WTC11 (cell line): Measurements from ENCODE around the gene ADGRB2.

Source experiments
- CREB1 ChIP-seq: sonication (generic); formaldehyde crosslinking; IDR thresholded peaks from 2 replicates; pipeline ENCODE4 v1.8.0; 2023; ENCODE audit warnings: mild to moderate bottlenecking, missing genetic modification reagents
- CREM ChIP-seq: sonication (generic); formaldehyde crosslinking; IDR thresholded peaks from 2 replicates; pipeline ENCODE4 v1.8.1; 2022; ENCODE audit warnings: mild to moderate bottlenecking, missing genetic modification reagents, moderate library complexity
- ELF4 ChIP-seq: sonication (generic); formaldehyde crosslinking; IDR thresholded peaks from 2 replicates; pipeline ENCODE4 v1.8.1; 2022; ENCODE audit warnings: low read depth, mild to moderate bottlenecking, moderate library complexity, missing genetic modification reagents
- ETV6 ChIP-seq: sonication (generic); formaldehyde crosslinking; IDR thresholded peaks from 2 replicates; pipeline ENCODE4 v1.8.1; 2022; ENCODE audit warnings: mild to moderate bottlenecking, missing genetic modification reagents
- KAT7 ChIP-seq: sonication (generic); formaldehyde crosslinking; IDR thresholded peaks from 2 replicates; pipeline ENCODE4 v1.8.1; 2023; ENCODE audit warnings: missing genetic modification reagents, mild to moderate bottlenecking, borderline replicate concordance
- NFYB ChIP-seq: sonication (generic); formaldehyde crosslinking; conservative IDR thresholded peaks from 2 replicates; pipeline ENCODE4 v1.8.0; 2022; ENCODE audit warnings: low read depth, missing genetic modification reagents
- NR1H2 ChIP-seq: sonication (generic); formaldehyde crosslinking; IDR thresholded peaks from 2 replicates; pipeline ENCODE4 v1.9.0; 2021; ENCODE audit warnings: mild to moderate bottlenecking, moderate library complexity, missing genetic modification reagents
- RELA ChIP-seq: sonication (generic); formaldehyde crosslinking; IDR thresholded peaks from 2 replicates; pipeline ENCODE4 v1.8.1; 2022; ENCODE audit warnings: missing genetic modification reagents, mild to moderate bottlenecking, borderline replicate concordance
- TEAD4 ChIP-seq: sonication (generic); formaldehyde crosslinking; IDR thresholded peaks from 2 replicates; pipeline ENCODE4 v1.8.0; 2022; ENCODE audit warnings: mild to moderate bottlenecking, missing genetic modification reagents
- ZNF138 ChIP-seq: sonication (generic); formaldehyde crosslinking; conservative IDR thresholded peaks from 2 replicates; pipeline ENCODE4 v1.8.1; 2022; ENCODE audit warnings: mild to moderate bottlenecking, moderate library complexity, missing genetic modification reagents
- TF ChIP-seq, protein P1 (sequence below): sonication (generic); formaldehyde crosslinking; IDR thresholded peaks from 2 replicates; pipeline ENCODE4 v1.8.0; 2022; ENCODE audit warnings: mild to moderate bottlenecking, missing genetic modification reagents
- TF ChIP-seq, protein P2 (sequence below): sonication (generic); formaldehyde crosslinking; IDR thresholded peaks from 2 replicates; pipeline ENCODE4 v1.8.1; 2023; ENCODE audit warnings: mild to moderate bottlenecking, missing genetic modification reagents
- TF ChIP-seq, protein P3 (sequence below): sonication (generic); formaldehyde crosslinking; IDR thresholded peaks from 2 replicates; pipeline ENCODE4 v1.8.1; 2022; ENCODE audit warnings: low read depth, mild to moderate bottlenecking, moderate library complexity, missing genetic modification reagents, borderline replicate concordance
- TF ChIP-seq, protein P4 (sequence below): fragments of 200-600 bp; IDR thresholded peaks from 2 replicates; pipeline ENCODE4 v1.8.0; 2022; ENCODE audit warnings: antibody characterized with exemption

DNA sequence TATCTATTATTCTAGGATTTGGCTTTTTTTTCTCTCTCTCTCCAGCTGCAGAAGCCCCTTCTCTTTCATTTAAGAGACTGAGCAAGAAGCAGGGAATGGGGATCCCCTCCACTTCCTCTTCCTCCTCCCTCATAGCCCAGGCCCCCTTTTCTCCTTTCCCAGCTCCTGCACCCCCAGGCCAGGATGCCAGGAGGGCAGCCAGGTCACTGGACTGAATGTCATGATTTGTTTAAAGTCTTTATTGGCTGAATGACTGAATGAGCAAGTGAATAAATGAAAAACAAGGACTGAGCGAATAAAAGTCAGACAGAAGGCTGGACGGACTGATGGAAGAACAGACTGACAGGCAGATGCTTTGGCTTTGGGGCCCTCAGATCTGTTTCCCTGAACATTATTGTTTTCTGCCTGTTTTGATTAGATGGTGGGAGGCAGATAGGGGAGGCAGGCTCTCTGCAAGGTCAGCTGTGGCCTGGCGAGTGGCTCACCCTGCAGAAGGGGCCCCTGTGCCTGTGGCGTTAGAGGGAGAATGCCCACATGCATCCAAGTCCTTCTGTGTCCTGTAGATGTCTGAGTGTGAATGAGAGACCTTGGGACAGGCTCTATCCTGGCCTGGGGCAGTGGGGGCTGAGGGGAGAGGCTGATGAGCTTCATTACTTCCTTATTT lies 20.3 kb upstream of the ADGRB2 start:
- TF ChIP-seq ELF4 (CRISPR knock-in tag) (no peak), KAT7 (no peak), CREB1 (CRISPR knock-in tag) (no peak), RELA (CRISPR knock-in tag) (no peak), NFYB (CRISPR knock-in tag) (no peak), CREM (CRISPR knock-in tag) (no peak), ZNF138 (CRISPR knock-in tag) (no peak), TEAD4 (no peak), NR1H2 (no peak), ETV6 (CRISPR knock-in tag) (no peak)
- TF ChIP-seq, protein P1, sequence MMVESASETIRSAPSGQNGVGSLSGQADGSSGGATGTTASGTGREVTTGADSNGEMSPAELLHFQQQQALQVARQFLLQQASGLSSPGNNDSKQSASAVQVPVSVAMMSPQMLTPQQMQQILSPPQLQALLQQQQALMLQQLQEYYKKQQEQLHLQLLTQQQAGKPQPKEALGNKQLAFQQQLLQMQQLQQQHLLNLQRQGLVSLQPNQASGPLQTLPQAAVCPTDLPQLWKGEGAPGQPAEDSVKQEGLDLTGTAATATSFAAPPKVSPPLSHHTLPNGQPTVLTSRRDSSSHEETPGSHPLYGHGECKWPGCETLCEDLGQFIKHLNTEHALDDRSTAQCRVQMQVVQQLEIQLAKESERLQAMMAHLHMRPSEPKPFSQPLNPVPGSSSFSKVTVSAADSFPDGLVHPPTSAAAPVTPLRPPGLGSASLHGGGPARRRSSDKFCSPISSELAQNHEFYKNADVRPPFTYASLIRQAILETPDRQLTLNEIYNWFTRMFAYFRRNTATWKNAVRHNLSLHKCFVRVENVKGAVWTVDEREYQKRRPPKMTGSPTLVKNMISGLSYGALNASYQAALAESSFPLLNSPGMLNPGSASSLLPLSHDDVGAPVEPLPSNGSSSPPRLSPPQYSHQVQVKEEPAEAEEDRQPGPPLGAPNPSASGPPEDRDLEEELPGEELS: no peak
- TF ChIP-seq, protein P2, sequence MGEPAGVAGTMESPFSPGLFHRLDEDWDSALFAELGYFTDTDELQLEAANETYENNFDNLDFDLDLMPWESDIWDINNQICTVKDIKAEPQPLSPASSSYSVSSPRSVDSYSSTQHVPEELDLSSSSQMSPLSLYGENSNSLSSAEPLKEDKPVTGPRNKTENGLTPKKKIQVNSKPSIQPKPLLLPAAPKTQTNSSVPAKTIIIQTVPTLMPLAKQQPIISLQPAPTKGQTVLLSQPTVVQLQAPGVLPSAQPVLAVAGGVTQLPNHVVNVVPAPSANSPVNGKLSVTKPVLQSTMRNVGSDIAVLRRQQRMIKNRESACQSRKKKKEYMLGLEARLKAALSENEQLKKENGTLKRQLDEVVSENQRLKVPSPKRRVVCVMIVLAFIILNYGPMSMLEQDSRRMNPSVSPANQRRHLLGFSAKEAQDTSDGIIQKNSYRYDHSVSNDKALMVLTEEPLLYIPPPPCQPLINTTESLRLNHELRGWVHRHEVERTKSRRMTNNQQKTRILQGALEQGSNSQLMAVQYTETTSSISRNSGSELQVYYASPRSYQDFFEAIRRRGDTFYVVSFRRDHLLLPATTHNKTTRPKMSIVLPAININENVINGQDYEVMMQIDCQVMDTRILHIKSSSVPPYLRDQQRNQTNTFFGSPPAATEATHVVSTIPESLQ (CRISPR knock-in tag): no peak
- TF ChIP-seq, protein P3, sequence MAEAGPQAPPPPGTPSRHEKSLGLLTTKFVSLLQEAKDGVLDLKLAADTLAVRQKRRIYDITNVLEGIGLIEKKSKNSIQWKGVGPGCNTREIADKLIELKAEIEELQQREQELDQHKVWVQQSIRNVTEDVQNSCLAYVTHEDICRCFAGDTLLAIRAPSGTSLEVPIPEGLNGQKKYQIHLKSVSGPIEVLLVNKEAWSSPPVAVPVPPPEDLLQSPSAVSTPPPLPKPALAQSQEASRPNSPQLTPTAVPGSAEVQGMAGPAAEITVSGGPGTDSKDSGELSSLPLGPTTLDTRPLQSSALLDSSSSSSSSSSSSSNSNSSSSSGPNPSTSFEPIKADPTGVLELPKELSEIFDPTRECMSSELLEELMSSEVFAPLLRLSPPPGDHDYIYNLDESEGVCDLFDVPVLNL (CRISPR knock-in tag): no peak
- TF ChIP-seq, protein P4, sequence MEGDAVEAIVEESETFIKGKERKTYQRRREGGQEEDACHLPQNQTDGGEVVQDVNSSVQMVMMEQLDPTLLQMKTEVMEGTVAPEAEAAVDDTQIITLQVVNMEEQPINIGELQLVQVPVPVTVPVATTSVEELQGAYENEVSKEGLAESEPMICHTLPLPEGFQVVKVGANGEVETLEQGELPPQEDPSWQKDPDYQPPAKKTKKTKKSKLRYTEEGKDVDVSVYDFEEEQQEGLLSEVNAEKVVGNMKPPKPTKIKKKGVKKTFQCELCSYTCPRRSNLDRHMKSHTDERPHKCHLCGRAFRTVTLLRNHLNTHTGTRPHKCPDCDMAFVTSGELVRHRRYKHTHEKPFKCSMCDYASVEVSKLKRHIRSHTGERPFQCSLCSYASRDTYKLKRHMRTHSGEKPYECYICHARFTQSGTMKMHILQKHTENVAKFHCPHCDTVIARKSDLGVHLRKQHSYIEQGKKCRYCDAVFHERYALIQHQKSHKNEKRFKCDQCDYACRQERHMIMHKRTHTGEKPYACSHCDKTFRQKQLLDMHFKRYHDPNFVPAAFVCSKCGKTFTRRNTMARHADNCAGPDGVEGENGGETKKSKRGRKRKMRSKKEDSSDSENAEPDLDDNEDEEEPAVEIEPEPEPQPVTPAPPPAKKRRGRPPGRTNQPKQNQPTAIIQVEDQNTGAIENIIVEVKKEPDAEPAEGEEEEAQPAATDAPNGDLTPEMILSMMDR: no peak
